Prostate gland (tissue), 2 donors: ENCODE data around the gene P2RY2.

ENCODE experiments used
- CTCF ChIP-seq, 4 experiments: fragments of 200-600 bp in 2 of 4; fragments of 450-650 bp in 2 of 4; sonication (generic) in 2 of 4; IDR thresholded peaks; 1 replicate in 3 of 4; 2 replicates in 1 of 4; pipeline ENCODE4 v1.5.1; 2016 to 2019; ENCODE audit warnings: antibody characterized with exemption in 4 of 4, mild to moderate bottlenecking in 2 of 4, moderate library complexity in 2 of 4
- POLR2A ChIP-seq: fragments of 450-650 bp; IDR thresholded peaks from one replicate; pipeline ENCODE4 v1.6.1; 2016; ENCODE audit warnings: antibody characterized with exemption, mild to moderate bottlenecking
- POLR2AphosphoS5 ChIP-seq: sonication (generic); formaldehyde crosslinking; IDR thresholded peaks from one replicate; pipeline ENCODE4 v1.6.1; 2017; ENCODE audit warnings: antibody characterized with exemption

- TF ChIP-seq CTCF (IDR thresholded peaks at IDR 0.05) (no peak), POLR2A (no peak), POLR2AphosphoS5 (no peak)
Measured at GRCh38 chr11:73216465-73216864, 1.6 kb upstream of the P2RY2 start.
